HEK293 (cell line): ENCODE data around the gene ZNF576.

Source experiments
- EGR2 ChIP-seq: fragments of 450-650 bp; formaldehyde crosslinking; IDR thresholded peaks from 2 replicates; pipeline ENCODE4 v1.5.1; 2016; ENCODE audit warnings: low read depth, missing biosample characterization, missing genetic modification characterization
- GLI4 ChIP-seq: fragments of 450-650 bp; formaldehyde crosslinking; IDR thresholded peaks from 2 replicates; pipeline ENCODE4 v1.5.1; 2016; ENCODE audit warnings: missing biosample characterization, missing genetic modification characterization
- GLIS2 ChIP-seq: fragments of 450-650 bp; formaldehyde crosslinking; IDR thresholded peaks from 2 replicates; pipeline ENCODE4 v1.5.1; 2016; ENCODE audit warnings: missing biosample characterization, missing genetic modification characterization
- HIC1 ChIP-seq: fragments of 450-650 bp; formaldehyde crosslinking; IDR thresholded peaks from 2 replicates; pipeline ENCODE4 v1.5.1; 2016; ENCODE audit warnings: missing biosample characterization, missing genetic modification characterization
- KLF8 ChIP-seq: fragments of 450-650 bp; formaldehyde crosslinking; IDR thresholded peaks from 2 replicates; pipeline ENCODE4 v1.5.1; 2016; ENCODE audit warnings: missing biosample characterization, missing genetic modification characterization
- KLF9 ChIP-seq: fragments of 450-650 bp; formaldehyde crosslinking; IDR thresholded peaks from 2 replicates; pipeline ENCODE4 v1.5.1; 2016; ENCODE audit warnings: missing biosample characterization, missing genetic modification characterization, low read depth
- PBX3 ChIP-seq: sonication (generic); formaldehyde crosslinking; IDR thresholded peaks from 2 replicates; pipeline ENCODE4 v1.8.1; 2022; ENCODE audit warnings: mild to moderate bottlenecking, moderate library complexity, missing genetic modification reagents
- SP3 ChIP-seq: fragments of 450-650 bp; formaldehyde crosslinking; IDR thresholded peaks from 2 replicates; pipeline ENCODE4 v1.5.1; 2016; ENCODE audit warnings: missing biosample characterization, missing genetic modification characterization
- ZBTB1 ChIP-seq: fragments of 450-650 bp; formaldehyde crosslinking; IDR thresholded peaks from 2 replicates; pipeline ENCODE4 v1.5.1; 2016; ENCODE audit warnings: missing biosample characterization, missing genetic modification characterization
- ZBTB10 ChIP-seq: fragments of 450-650 bp; formaldehyde crosslinking; IDR thresholded peaks from 2 replicates; pipeline ENCODE4 v1.5.1; 2016; ENCODE audit warnings: missing biosample characterization, missing genetic modification characterization
- ZBTB17 ChIP-seq: fragments of 450-650 bp; formaldehyde crosslinking; IDR thresholded peaks from 2 replicates; pipeline ENCODE4 v1.5.1; 2016; ENCODE audit warnings: missing biosample characterization, missing genetic modification characterization
- ZBTB20 ChIP-seq: fragments of 450-650 bp; formaldehyde crosslinking; IDR thresholded peaks from 2 replicates; pipeline ENCODE4 v1.5.1; 2016; ENCODE audit warnings: missing biosample characterization, missing genetic modification characterization
- ZBTB21 ChIP-seq: fragments of 450-650 bp; formaldehyde crosslinking; IDR thresholded peaks from 2 replicates; pipeline ENCODE4 v1.5.1; 2017; ENCODE audit warnings: missing biosample characterization, missing genetic modification characterization
- ZFHX2 ChIP-seq: fragments of 450-650 bp; formaldehyde crosslinking; conservative IDR thresholded peaks from 2 replicates; pipeline ENCODE4 v1.5.1; 2016; ENCODE audit warnings: missing biosample characterization, missing genetic modification characterization
- ZFP37 ChIP-seq: fragments of 450-650 bp; formaldehyde crosslinking; IDR thresholded peaks from 2 replicates; pipeline ENCODE4 v1.5.1; 2016; ENCODE audit warnings: missing biosample characterization, missing genetic modification characterization
- ZFP69B ChIP-seq: fragments of 450-650 bp; formaldehyde crosslinking; IDR thresholded peaks from 2 replicates; pipeline ENCODE4 v1.5.1; 2016; ENCODE audit warnings: missing biosample characterization, missing genetic modification characterization
- ZNF155 ChIP-seq: fragments of 450-650 bp; formaldehyde crosslinking; IDR thresholded peaks from 2 replicates; pipeline ENCODE4 v1.5.1; 2016; ENCODE audit warnings: missing biosample characterization, missing genetic modification characterization
- ZNF202 ChIP-seq: fragments of 450-650 bp; formaldehyde crosslinking; IDR thresholded peaks from 2 replicates; pipeline ENCODE4 v1.5.1; 2016; ENCODE audit warnings: missing biosample characterization, missing genetic modification characterization, borderline replicate concordance
- ZNF223 ChIP-seq: fragments of 450-650 bp; formaldehyde crosslinking; IDR thresholded peaks from 2 replicates; pipeline ENCODE4 v1.5.1; 2016; ENCODE audit warnings: missing biosample characterization, missing genetic modification characterization
- ZNF302 ChIP-seq: fragments of 450-650 bp; formaldehyde crosslinking; IDR thresholded peaks from 2 replicates; pipeline ENCODE4 v1.5.1; 2016; ENCODE audit warnings: missing biosample characterization, missing genetic modification characterization, low read depth
- ZNF335 ChIP-seq: fragments of 450-650 bp; formaldehyde crosslinking; conservative IDR thresholded peaks from 2 replicates; pipeline ENCODE4 v1.5.1; 2016; ENCODE audit warnings: missing biosample characterization, missing genetic modification characterization
- ZNF350 ChIP-seq: fragments of 450-650 bp; formaldehyde crosslinking; IDR thresholded peaks from 2 replicates; pipeline ENCODE4 v1.5.0; 2017; ENCODE audit warnings: missing biosample characterization, mild to moderate bottlenecking, missing genetic modification characterization
- ZNF449 ChIP-seq: fragments of 450-650 bp; formaldehyde crosslinking; IDR thresholded peaks from 2 replicates; pipeline ENCODE4 v1.5.1; 2017; ENCODE audit warnings: missing biosample characterization, mild to moderate bottlenecking, missing genetic modification characterization, moderate library complexity
- ZNF501 ChIP-seq: fragments of 450-650 bp; formaldehyde crosslinking; IDR thresholded peaks from 2 replicates; pipeline ENCODE4 v1.5.1; 2016; ENCODE audit warnings: missing biosample characterization, missing genetic modification characterization
- ZNF514 ChIP-seq: fragments of 450-650 bp; formaldehyde crosslinking; IDR thresholded peaks from 2 replicates; pipeline ENCODE4 v1.5.1; 2016; ENCODE audit warnings: missing biosample characterization, missing genetic modification characterization
- ZNF530 ChIP-seq: fragments of 450-650 bp; formaldehyde crosslinking; IDR thresholded peaks from 2 replicates; pipeline ENCODE4 v1.5.1; 2016; ENCODE audit warnings: low read depth, missing biosample characterization, missing genetic modification characterization
- ZNF549 ChIP-seq: fragments of 450-650 bp; IDR thresholded peaks from 2 replicates; pipeline ENCODE4 v1.5.1; 2018; ENCODE audit warnings: missing biosample characterization, missing genetic modification characterization, mild to moderate bottlenecking, inconsistent platforms, moderate library complexity
- ZNF558 ChIP-seq: fragments of 450-650 bp; formaldehyde crosslinking; IDR thresholded peaks from 2 replicates; pipeline ENCODE4 v1.5.1; 2016; ENCODE audit warnings: missing biosample characterization, missing genetic modification characterization
- ZNF600 ChIP-seq: fragments of 450-650 bp; formaldehyde crosslinking; IDR thresholded peaks from 2 replicates; pipeline ENCODE4 v1.5.1; 2016; ENCODE audit warnings: missing biosample characterization, missing genetic modification characterization
- ZNF610 ChIP-seq: fragments of 450-650 bp; formaldehyde crosslinking; IDR thresholded peaks from 2 replicates; pipeline ENCODE4 v1.5.1; 2016; ENCODE audit warnings: missing biosample characterization, missing genetic modification characterization, borderline replicate concordance
- ZNF645 ChIP-seq: fragments of 450-650 bp; formaldehyde crosslinking; IDR thresholded peaks from 2 replicates; pipeline ENCODE4; 2016; ENCODE audit warnings: missing biosample characterization, missing genetic modification characterization
- ZNF76 ChIP-seq: fragments of 450-650 bp; formaldehyde crosslinking; IDR thresholded peaks from 2 replicates; pipeline ENCODE4; 2016; ENCODE audit warnings: low read depth, missing biosample characterization, missing genetic modification characterization, borderline replicate concordance

ZNF576 gene

GRCh38 chr19:43639519-43640423 lies 43.4 kb downstream of the ZNF576 start, which contains the start of gene CADM4 (continued):
- peak; percentile 98 for TF ChIP-seq HIC1 (tag by site-specific recombination)
- TF ChIP-seq ZNF223 (tag by site-specific recombination), result peak; percentile 47; the same call in 1 of the 2 replicates
- TF ChIP-seq ZNF549 (tag by site-specific recombination), result no peak
- peak; percentile 98 for TF ChIP-seq ZNF600 (tag by site-specific recombination)
- TF ChIP-seq ZNF76, result peak; percentile 87
- TF ChIP-seq ZNF202 (tag by site-specific recombination), result no peak
- TF ChIP-seq PBX3 (CRISPR knock-in tag), result no peak
- TF ChIP-seq ZNF645 (tag by site-specific recombination), result peak; percentile 94
- peak; percentile 57 for TF ChIP-seq ZBTB17 (tag by site-specific recombination)
- TF ChIP-seq ZNF610 (tag by site-specific recombination), result 0 out of 2 replicates have a peak, but pooled peaks have one; percentile 51
- peak; percentile 97 for TF ChIP-seq EGR2 (tag by site-specific recombination)
- 0 out of 2 replicates have a peak, but pooled peaks have one; percentile 7 for TF ChIP-seq ZNF302 (tag by site-specific recombination)
- no peak for TF ChIP-seq ZNF514
- peak; percentile 96 for TF ChIP-seq ZFP69B (tag by site-specific recombination)
- TF ChIP-seq ZNF335 (tag by site-specific recombination), result peak; percentile 60; the same call in 1 of the 2 replicates
- peak; percentile 99 for TF ChIP-seq ZFHX2 (tag by site-specific recombination)
- TF ChIP-seq ZNF350 (tag by site-specific recombination), result no peak
- peak; percentile 94 for TF ChIP-seq KLF9 (tag by site-specific recombination)
- peak; percentile 97 for TF ChIP-seq ZBTB1
- TF ChIP-seq GLIS2, result peak; percentile 98
- TF ChIP-seq ZBTB10, result peak; percentile 99
- TF ChIP-seq KLF8 (tag by site-specific recombination), result peak; percentile 97
- peak; percentile 79; the same call in 1 of the 2 replicates for TF ChIP-seq ZBTB20 (tag by site-specific recombination)
- no peak for TF ChIP-seq ZNF558
- peak; percentile 69; the same call in 1 of the 2 replicates for TF ChIP-seq GLI4 (tag by site-specific recombination)
- peak; percentile 93 for TF ChIP-seq ZNF501 (tag by site-specific recombination)
- peak; percentile 40 for TF ChIP-seq ZBTB21 (tag by site-specific recombination)
- TF ChIP-seq ZNF155, result no peak; the same call in 1 of the 2 replicates
- peak; percentile 79; the same call in 1 of the 2 replicates for TF ChIP-seq ZFP37 (tag by site-specific recombination)
- no peak for TF ChIP-seq ZNF530 (tag by site-specific recombination)
- TF ChIP-seq ZNF449 (tag by site-specific recombination), result peak; percentile 60; the same call in 1 of the 2 replicates
- peak; percentile 95 for TF ChIP-seq SP3 (tag by site-specific recombination)
